Measurements from ENCODE around the gene EPN2.
"Not testable (repeated sequence)": the region's sequence is repeated elsewhere in the genome, so short reads cannot be mapped to it uniquely, and the experiment has no call there.

EPN2 gene

GRCh38 chr17:19268611-19269010 lies 31.4 kb downstream of the EPN2 start:
- no peak for DNase-seq (ENCODE audit: low read depth in 3 of 3)

- DNase-seq (ENCODE audit: low read depth in 3 of 3): no peak
Measured at GRCh38 chr17:19269106-19269505, 31.9 kb downstream of the EPN2 start.

DNA sequence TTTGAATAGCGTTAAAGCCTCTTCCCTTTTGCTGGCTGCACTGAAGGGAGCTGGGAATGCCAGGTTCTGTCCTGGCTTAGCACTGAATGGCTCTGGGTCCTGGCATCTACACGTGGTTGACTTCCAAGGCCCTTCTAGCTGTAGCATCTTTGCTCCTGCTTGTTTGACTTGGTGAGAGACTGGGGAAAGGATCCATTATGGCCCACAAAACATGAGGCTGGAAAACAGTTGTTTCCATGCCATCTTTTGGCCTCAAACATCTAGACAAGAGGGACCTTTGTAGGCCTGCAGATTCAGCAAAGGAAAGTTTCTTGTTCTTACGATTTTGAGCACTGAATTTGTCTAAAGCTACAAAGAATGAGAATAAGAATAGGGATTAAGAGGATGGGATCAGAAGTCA lies 32.5 kb downstream of the EPN2 start:
- no peak for DNase-seq (ENCODE audit: low read depth in 3 of 3)

GRCh38 chr17:19270347-19270703 lies 33.2 kb downstream of the EPN2 start:
- DNase-seq (ENCODE audit: low read depth in 3 of 3): no peak

DNA sequence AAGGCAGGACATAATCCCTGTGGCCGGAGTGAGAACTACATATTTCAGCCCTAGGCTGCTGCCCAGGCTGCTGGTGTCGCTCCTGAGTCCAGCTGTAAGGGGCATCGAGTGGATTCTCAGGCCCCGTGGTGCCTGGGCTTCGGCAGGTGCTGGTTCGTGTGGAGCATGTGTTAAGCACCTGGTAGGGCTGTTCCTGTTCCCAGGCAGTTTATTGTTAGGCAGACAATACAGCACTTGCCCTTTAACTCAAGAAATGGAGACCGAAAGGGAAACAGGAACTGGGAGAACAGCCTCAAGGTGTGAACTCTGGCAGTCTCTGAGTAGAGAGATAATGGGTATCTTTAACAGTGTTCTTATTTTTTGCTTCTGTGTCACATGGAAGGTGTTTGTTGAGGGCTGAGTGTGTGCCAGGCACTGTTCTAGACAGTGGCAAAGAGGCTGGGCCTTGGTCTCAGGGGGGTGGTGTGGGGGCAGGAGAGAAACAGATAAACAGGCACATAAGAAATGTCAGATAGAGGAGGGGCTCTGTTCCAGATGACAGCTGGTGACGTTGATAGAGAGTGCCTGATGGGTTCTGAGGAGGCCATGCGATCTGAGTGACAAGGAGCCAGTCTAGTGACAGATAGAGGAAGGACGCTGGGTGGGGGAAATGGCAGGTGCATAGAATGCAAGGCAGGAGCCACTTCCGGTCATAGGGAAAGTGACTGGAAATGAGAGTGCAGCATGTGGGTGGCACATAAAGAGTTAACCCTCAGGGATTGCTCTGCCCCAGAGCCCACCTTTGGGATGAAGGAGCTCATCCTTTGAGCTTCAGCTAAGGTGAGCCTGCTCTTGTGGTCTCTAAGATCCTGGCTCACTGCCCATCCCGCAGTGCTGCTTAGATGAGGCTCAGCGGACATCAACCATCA lies 33.8 kb downstream of the EPN2 start:
- DNase-seq (ENCODE audit: low read depth in 3 of 3): no peak

- no peak for DNase-seq (ENCODE audit: low read depth in 3 of 3)
Measured at GRCh38 chr17:19271780-19272357, 34.7 kb downstream of the EPN2 start.

- no peak for DNase-seq (ENCODE audit: low read depth in 3 of 3)
Measured at GRCh38 chr17:19273731-19274130, 36.6 kb downstream of the EPN2 start.

DNA sequence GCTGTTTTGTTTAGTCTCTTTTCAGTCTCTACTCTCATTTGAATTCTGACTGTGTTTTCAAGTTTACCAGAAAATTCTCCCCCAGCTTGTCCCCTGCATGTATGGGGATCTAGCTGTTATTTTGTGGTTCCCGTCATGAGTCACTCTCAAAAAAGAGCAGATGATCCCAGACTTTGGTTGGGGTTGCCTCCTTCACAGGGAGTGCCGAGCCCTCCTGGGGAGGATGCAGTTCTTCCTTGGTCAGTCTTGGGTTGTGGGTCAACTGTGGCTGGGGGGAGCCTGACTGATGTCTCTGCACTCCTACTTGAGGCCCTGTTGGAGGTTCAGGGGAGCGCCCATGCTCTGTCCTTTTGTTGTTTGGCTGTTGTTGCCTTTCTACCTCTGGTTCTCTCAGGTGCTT lies 37.7 kb downstream of the EPN2 start:
- no peak for DNase-seq (ENCODE audit: low read depth in 3 of 3)

GRCh38 chr17:19275457-19276127 lies 38.4 kb downstream of the EPN2 start:
- no peak for DNase-seq (ENCODE audit: low read depth in 3 of 3)

- DNase-seq (ENCODE audit: low read depth in 3 of 3): not testable (repeated sequence)
Measured at GRCh38 chr17:19278284-19278683, 41.1 kb downstream of the EPN2 start.

GRCh38 chr17:19278729-19279128 lies 41.6 kb downstream of the EPN2 start:
- DNase-seq (ENCODE audit: low read depth in 3 of 3): no peak

GRCh38 chr17:19281161-19281560 lies 44.0 kb downstream of the EPN2 start:
- no peak for DNase-seq (ENCODE audit: low read depth in 3 of 3)

DNA sequence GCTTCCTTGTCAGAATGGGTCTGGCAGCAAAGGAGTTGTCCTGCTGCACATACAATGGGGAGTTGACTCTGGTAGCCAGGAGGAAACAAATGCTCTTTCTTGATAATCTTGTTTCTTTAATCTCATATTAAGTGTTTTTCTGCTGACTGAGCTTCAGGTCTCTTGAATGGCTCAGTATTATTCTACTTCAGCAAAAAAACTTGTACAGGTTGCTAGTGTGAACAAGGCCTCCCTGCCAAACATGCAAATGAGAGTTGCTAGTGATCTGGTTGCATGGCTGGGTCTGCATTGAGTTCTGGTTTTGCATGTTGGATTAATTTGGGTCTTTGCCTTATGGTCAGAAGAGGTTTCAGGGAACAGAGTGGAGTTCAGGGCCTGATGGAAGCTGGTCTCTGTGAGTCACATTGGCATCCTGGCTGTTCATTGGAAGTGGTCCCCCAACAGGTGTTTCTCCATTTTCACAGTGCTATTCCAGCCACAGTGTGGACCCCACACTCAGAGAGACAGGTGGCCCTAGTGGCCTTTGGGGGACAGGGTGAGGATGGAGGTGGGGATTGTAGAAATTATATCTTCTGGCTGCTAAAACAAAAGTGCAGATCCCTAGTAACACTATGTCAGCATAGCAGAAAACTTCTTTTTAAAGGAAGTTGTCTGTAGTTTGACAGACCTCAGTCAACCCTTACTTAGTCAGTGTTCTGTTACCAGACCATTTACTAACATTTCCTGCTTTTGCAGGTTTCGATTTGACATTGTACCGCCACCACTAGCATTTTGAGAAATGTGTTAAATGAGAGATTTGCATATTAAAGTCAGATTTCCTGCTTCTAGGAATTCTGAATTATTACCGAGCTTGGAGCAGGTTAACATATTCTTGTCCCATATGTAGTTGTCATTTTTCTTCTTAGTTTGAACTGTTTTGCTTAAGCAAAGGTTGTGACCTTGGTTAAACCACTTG lies 47.1 kb downstream of the EPN2 start:
- no peak for DNase-seq (ENCODE audit: low read depth in 3 of 3)

DNA sequence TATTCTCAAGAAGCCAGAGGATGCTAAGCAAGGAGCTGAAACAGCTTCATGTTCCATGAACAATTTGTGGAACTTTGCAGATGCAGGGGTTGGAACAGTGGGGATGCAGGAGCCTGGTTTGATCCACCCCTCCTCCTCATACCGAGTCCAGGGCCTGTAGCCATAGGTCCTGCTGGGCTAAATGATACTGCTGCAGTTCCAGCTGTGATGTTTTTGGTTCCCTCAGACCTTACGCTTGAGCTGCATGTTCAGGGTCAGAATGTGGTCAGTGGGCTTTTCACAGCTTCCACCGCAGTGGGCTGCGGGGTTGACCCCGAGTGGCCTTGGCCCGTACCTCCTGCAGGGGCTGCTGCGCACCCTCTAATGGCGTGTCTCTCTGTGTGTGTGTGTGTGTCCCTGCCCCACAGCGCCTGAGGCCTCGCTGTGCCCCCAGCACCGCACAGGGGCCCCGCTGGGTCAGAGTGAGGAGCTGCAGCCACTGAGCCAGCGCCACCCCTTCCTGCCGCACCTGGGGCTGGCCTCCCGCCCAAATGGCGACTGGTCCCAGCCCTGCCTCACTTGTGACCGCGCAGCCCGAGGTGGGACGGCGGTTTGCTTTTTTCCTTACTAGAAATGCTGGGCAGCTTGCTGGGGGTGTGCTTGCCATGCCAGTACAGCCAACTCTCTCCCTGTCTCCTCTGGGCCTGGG lies 48.2 kb downstream of the EPN2 start:
- DNase-seq (ENCODE audit: low read depth in 3 of 3): no peak

GRCh38 chr17:19286751-19287341 lies 49.7 kb downstream of the EPN2 start:
- DNase-seq (ENCODE audit: low read depth in 3 of 3): no peak

DNA sequence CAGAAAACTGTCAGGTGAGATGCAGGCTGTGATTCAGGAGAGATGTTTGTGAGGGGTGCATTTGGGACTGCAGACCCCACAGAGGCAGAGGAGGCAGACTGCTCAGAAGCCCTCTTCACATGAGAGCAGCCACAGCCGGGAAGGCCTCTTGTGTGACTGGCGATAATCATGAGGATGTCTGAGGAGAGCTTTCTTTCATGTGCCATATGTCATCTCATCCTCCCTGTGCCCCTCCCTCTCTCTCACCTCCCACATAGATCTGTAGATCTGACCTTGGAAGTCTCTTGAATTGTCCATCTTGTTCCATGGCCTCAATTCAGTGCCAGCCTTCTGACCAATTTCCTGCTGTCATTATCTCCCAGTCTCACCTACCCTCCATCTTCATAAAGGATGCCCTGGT lies 50.5 kb downstream of the EPN2 start:
- no peak for DNase-seq (ENCODE audit: low read depth in 3 of 3)

DNA sequence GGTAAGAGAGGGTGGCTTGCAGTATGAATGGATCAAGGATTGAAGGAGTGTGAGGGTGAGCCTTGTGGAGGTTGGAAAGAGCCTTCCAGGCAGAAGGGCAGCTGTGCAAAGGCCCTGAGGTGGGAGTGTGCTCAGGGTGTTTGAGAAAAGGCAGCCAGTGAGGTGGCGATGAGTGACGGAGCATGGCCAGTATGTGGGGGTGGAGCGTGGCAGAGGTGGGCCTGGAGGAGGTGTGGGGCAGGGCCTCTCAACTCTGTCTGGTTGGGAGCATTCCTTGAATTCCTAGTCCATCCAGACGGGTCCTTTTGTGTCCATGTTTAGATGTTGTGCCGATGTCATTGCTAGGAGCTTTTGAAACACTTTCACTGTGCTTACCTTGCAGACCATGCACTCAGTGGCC lies 51.3 kb downstream of the EPN2 start:
- no peak for DNase-seq (ENCODE audit: low read depth in 3 of 3)

- no peak for DNase-seq (ENCODE audit: low read depth in 3 of 3)
Measured at GRCh38 chr17:19290066-19290705, 53.0 kb downstream of the EPN2 start.

GRCh38 chr17:19291646-19292376 lies 54.6 kb downstream of the EPN2 start:
- no peak for DNase-seq (ENCODE audit: low read depth in 3 of 3)

GRCh38 chr17:19292377-19292711 lies 55.2 kb downstream of the EPN2 start:
- no peak for DNase-seq (ENCODE audit: low read depth in 3 of 3)

Measured in stimulated activated CD4-positive, alpha-beta T cell treated with anti-CD3 and anti-CD28 coated beads, TNF-alpha, amount 100 ng/mL, for 48 hours (primary cell).